Measurements from ENCODE around the gene ADAMTSL1.

DNA sequence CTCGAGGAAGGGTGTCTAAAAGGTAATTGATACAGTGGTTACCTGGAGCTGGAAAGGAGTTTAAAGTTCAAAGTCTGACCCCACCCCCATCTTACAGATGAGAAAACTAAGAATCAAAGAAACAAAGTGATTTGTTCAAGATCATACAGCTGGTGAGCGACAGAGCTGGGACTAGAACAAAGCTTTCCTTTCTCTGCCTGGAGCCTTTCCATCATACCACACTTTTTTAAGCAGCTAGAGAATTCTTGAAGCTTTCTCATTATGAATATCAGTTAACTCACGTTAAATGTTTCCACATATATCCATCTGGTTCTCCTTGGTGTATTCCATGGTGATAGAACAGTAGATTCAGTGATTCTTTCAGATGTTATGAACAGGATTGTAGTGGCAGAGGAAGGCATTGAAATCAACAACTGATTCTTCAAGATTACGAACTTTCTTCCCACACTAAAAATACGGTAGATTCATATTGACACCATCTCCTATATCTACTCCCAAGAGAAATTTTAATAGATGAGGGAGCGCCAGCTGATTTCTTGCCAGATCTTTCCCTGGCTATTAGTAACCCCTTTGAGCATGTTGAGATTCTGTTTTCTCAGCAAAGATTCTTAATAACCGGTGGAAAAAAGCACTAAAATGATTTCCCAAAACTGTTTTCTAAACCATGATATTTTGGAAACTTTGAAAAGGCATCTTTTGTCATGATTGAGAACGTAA lies 233.7 kb downstream of the ADAMTSL1 start:
- TF ChIP-seq, protein P1, sequence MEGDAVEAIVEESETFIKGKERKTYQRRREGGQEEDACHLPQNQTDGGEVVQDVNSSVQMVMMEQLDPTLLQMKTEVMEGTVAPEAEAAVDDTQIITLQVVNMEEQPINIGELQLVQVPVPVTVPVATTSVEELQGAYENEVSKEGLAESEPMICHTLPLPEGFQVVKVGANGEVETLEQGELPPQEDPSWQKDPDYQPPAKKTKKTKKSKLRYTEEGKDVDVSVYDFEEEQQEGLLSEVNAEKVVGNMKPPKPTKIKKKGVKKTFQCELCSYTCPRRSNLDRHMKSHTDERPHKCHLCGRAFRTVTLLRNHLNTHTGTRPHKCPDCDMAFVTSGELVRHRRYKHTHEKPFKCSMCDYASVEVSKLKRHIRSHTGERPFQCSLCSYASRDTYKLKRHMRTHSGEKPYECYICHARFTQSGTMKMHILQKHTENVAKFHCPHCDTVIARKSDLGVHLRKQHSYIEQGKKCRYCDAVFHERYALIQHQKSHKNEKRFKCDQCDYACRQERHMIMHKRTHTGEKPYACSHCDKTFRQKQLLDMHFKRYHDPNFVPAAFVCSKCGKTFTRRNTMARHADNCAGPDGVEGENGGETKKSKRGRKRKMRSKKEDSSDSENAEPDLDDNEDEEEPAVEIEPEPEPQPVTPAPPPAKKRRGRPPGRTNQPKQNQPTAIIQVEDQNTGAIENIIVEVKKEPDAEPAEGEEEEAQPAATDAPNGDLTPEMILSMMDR (IDR thresholded peaks at IDR 0.05): no peak
- TF ChIP-seq EP300 (IDR thresholded peaks at IDR 0.05) (no peak), POLR2AphosphoS5 (IDR thresholded peaks at IDR 0.05) (no peak), POLR2A (IDR thresholded peaks at IDR 0.05) (no peak)
